ENCODE measurements around the gene COL3A1. TPM values are rescaled to one million over a fixed set of nuclear protein-coding genes. Genes with fewer than 3 reads are reported as not detected.
A peak's percentile ranks its signal among the peaks of the same experiment; 100 is the strongest.

COL3A1 gene
- total RNA-seq, 1 donor from 2014 or later = 123 TPM

DNA sequence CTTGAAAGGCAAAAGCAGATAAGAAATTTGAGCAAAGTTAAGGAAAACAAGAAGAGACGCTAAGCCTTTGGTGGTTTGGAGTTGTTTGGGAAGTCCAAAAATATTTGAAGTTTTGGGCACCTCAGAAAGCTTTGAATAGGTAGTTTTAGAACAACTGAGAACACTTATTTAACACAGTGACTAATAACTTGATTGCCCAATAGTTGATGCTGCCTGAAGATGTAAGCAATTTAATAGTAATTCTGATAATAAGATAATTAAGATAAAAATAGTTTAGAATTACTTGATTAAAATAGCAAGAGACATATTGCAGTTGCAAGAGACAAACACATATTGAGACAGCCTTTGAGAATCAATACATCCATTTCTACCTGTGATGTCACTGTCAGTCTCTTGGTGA, 16.5 kb upstream of the COL3A1 start:
- no peak overlapping the region for H3K27ac ChIP-seq
- no peaks in the 10 kb centered on the region for H3K9me3 ChIP-seq
- no peaks in the 10 kb centered on the region for H3K36me3 ChIP-seq
- H3K27me3 ChIP-seq = no peaks in the 10 kb centered on the region
- TF ChIP-seq, protein P1, sequence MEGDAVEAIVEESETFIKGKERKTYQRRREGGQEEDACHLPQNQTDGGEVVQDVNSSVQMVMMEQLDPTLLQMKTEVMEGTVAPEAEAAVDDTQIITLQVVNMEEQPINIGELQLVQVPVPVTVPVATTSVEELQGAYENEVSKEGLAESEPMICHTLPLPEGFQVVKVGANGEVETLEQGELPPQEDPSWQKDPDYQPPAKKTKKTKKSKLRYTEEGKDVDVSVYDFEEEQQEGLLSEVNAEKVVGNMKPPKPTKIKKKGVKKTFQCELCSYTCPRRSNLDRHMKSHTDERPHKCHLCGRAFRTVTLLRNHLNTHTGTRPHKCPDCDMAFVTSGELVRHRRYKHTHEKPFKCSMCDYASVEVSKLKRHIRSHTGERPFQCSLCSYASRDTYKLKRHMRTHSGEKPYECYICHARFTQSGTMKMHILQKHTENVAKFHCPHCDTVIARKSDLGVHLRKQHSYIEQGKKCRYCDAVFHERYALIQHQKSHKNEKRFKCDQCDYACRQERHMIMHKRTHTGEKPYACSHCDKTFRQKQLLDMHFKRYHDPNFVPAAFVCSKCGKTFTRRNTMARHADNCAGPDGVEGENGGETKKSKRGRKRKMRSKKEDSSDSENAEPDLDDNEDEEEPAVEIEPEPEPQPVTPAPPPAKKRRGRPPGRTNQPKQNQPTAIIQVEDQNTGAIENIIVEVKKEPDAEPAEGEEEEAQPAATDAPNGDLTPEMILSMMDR (IDR thresholded peaks at IDR 0.05) = no peak
- TF ChIP-seq POLR2AphosphoS5 (IDR thresholded peaks at IDR 0.05; ENCODE audit: insufficient read depth in 1 of 2, low read depth in 1 of 2) = no peak
- no peak for TF ChIP-seq POLR2A (IDR thresholded peaks at IDR 0.05)
- no peak overlapping the region for H3K4me3 ChIP-seq
- no peaks in the 10 kb centered on the region for H3K4me1 ChIP-seq
- no peak for DNase-seq (ENCODE audit: extremely low spot score in 2 of 2)
- intact Hi-C loops (cut with DNase I) = no loop called here

DNA sequence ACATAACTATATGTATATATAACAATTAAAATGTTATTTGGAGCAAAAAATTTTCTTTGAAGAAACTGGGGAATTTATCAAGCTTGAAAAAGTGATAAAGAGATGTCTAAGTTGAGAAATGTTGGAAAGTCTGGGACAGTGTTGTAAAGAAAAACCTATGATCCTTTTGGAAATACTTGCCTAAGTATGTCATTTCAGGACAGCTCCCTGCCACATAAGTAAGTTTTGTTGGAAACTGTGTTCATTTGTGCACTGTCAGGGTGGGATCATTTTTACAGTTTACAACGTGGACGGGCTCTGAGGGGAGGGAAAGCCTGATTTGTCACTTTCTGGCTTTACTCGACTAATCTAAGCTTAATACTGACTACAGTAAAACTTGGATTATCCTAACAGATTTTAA, 10.4 kb upstream of the COL3A1 start:
- no peak for DNase-seq (ENCODE audit: extremely low spot score in 2 of 2)
- H3K27ac ChIP-seq = no peak overlapping the region

GRCh38 chr2:188964976-188965546, 9.1 kb upstream of the COL3A1 start:
- Histone ChIP-seq H3K27ac (no peak overlapping the region), H3K27me3 (no peaks in the 10 kb centered on the region), H3K36me3 (no peaks in the 10 kb centered on the region), H3K4me3 (no peak overlapping the region), H3K4me1 (peaks cover 17% of the 10 kb centered on the region), H3K9me3 (no peaks in the 10 kb centered on the region)
- intact Hi-C loops (cut with DNase I) = no loop called here
- no peak for DNase-seq (ENCODE audit: extremely low spot score in 2 of 2)
- TF ChIP-seq POLR2AphosphoS5 (IDR thresholded peaks at IDR 0.05; ENCODE audit: insufficient read depth in 1 of 2, low read depth in 1 of 2) = no peak
- TF ChIP-seq, protein P1 (IDR thresholded peaks at IDR 0.05) = no peak
- TF ChIP-seq POLR2A (IDR thresholded peaks at IDR 0.05) = no peak

More for the DNA sequence above, 10.4 kb upstream of the COL3A1 start:
- H3K36me3 ChIP-seq = no peaks in the 10 kb centered on the region
- peaks cover 13% of the 10 kb centered on the region for H3K4me1 ChIP-seq
- TF ChIP-seq POLR2AphosphoS5 (IDR thresholded peaks at IDR 0.05; ENCODE audit: insufficient read depth in 1 of 2, low read depth in 1 of 2) (no peak), POLR2A (IDR thresholded peaks at IDR 0.05) (no peak)
- TF ChIP-seq, protein P1 (IDR thresholded peaks at IDR 0.05) = no peak
- intact Hi-C loops (cut with DNase I) = no loop called here
- no peaks in the 10 kb centered on the region for H3K9me3 ChIP-seq
- H3K27me3 ChIP-seq = no peaks in the 10 kb centered on the region
- H3K4me3 ChIP-seq = no peak overlapping the region

DNA sequence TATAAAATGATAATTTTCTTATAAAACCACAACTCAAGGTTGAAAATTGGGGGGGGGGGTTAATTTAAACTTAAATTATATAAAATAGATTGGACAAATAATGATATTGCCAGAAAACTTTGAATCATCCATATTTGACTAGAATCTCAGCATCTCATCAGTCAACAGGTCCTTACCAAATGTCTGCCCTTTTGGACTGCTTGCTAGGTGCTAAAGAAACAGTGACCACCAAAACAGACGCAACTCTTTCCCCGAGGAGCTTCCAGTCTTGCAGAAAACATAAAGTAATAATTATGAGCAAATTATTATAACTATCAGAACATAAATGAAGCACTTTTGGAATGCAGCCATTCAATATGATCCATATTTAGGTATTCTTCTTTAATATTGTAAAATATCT, 8.6 kb upstream of the COL3A1 start:
- peaks cover 22% of the 10 kb centered on the region for H3K4me1 ChIP-seq
- intact Hi-C loops (cut with DNase I) = no loop called here
- TF ChIP-seq, protein P1 (IDR thresholded peaks at IDR 0.05) = no peak
- TF ChIP-seq POLR2A (IDR thresholded peaks at IDR 0.05) = no peak
- no peak overlapping the region for H3K4me3 ChIP-seq
- no peaks in the 10 kb centered on the region for H3K36me3 ChIP-seq
- peak overlapping the region; percentile 40 for H3K27ac ChIP-seq
- no peaks in the 10 kb centered on the region for H3K9me3 ChIP-seq
- DNase-seq (ENCODE audit: extremely low spot score in 2 of 2) = no peak
- no peaks in the 10 kb centered on the region for H3K27me3 ChIP-seq

DNA sequence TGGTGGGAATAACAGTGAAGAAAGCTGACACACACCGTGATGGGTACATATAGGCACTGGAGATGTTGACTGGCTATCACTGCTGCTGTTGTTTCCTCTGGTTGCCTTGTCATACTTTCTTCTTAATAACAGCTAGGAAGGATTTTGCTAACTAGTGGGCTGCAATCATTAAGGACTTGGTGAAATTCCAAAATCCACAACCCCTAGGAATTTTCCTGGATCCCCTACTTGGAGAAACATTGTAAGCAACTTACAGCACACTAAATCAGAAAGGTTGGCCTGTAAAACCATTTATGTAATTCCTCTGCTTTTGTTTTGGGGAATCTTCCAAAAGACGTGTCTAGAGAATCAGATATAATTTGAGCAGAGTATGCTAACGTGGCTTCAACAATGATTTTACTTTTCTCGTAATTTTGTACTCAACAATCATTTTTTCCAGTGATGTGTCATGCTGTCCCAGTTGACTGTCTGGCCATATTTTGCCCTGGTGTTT, 8.0 kb upstream of the COL3A1 start:
- Histone ChIP-seq H3K27me3 (no peaks in the 10 kb centered on the region), H3K36me3 (no peaks in the 10 kb centered on the region), H3K9me3 (no peaks in the 10 kb centered on the region), H3K4me3 (no peak overlapping the region), H3K4me1 (peaks cover 22% of the 10 kb centered on the region), H3K27ac (peak overlapping the region; percentile 40)
- TF ChIP-seq POLR2AphosphoS5 (IDR thresholded peaks at IDR 0.05; ENCODE audit: insufficient read depth in 1 of 2, low read depth in 1 of 2) (no peak), POLR2A (IDR thresholded peaks at IDR 0.05) (no peak)
- TF ChIP-seq, protein P1 (IDR thresholded peaks at IDR 0.05) = no peak
- DNase-seq (ENCODE audit: extremely low spot score in 2 of 2) = no peak
- intact Hi-C loops (cut with DNase I) = no loop called here

Measured in vagina (tissue), 2 donors.